H1 (cell line): ENCODE data around the gene GALNTL6.

Source experiments
- BCL11A ChIP-seq, 2 experiments: IDR thresholded peaks; one replicate each; pipeline ENCODE4 v1.6.1; 2011; ENCODE audit warnings: low read depth in 2 of 2, low read length in 2 of 2, mild to moderate bottlenecking in 2 of 2
- BRCA1 ChIP-seq: IDR thresholded peaks from 2 replicates; pipeline ENCODE4 v1.6.1; 2012; ENCODE audit warnings: low read depth, low read length, improper control_type of control experiment
- CTCF ChIP-seq, 3 experiments: IDR thresholded peaks; 1 replicate in 2 of 3; 2 replicates in 1 of 3; pipeline versions ENCODE4 v1.5.1 to v1.6.1; 2011; ENCODE audit warnings: low read length in 3 of 3, mild to moderate bottlenecking in 3 of 3, inconsistent platforms in 2 of 3, low read depth in 1 of 3, moderate library complexity in 1 of 3; ENCODE audit not compliant: insufficient read depth in 1 of 3; ENCODE audit errors: control extremely low read depth in 1 of 3
- EGR1 ChIP-seq: IDR thresholded peaks from 2 replicates; pipeline ENCODE4 v1.6.1; 2011; ENCODE audit warnings: low read depth, low read length, borderline replicate concordance
- EZH2 ChIP-seq: fragments of 200-600 bp; sonication (generic); IDR thresholded peaks from 2 replicates; pipeline ENCODE4 v1.7.1; 2012; ENCODE audit warnings: low read depth, mild to moderate bottlenecking, moderate library complexity, low read length, inconsistent platforms; ENCODE audit not compliant: severe bottlenecking
- KDM1A ChIP-seq: fragments of 200-600, 300-600 bp; sonication (generic); IDR thresholded peaks from 2 replicates; pipeline ENCODE4 v1.7.1; 2016; ENCODE audit warnings: mild to moderate bottlenecking, low read length, borderline replicate concordance
- KDM5A ChIP-seq: fragments of 200-600 bp; IDR thresholded peaks from 2 replicates; pipeline ENCODE4 v1.7.1; 2012; ENCODE audit warnings: mild to moderate bottlenecking, low read length, inconsistent platforms, mixed read lengths
- MAX ChIP-seq: IDR thresholded peaks from 2 replicates; pipeline ENCODE4 v1.6.1; 2012; ENCODE audit warnings: inconsistent platforms
- RAD21 ChIP-seq, 2 experiments: IDR thresholded peaks in 1 of 2; conservative IDR thresholded peaks in 1 of 2; 2 replicates each; pipeline ENCODE4 v1.6.1; 2011; ENCODE audit warnings: low read depth in 2 of 2, low read length in 2 of 2, improper control_type of control experiment in 1 of 2, inconsistent platforms in 1 of 2, mild to moderate bottlenecking in 1 of 2, moderate library complexity in 1 of 2
- RBBP5 ChIP-seq: IDR thresholded peaks from 2 replicates; pipeline ENCODE4 v1.7.1; 2012; ENCODE audit warnings: low read depth, mild to moderate bottlenecking, inconsistent platforms, low read length, moderate library complexity, borderline replicate concordance
- RFX5 ChIP-seq: IDR thresholded peaks from 2 replicates; pipeline ENCODE4 v1.6.1; 2011; ENCODE audit warnings: low read depth, low read length, improper control_type of control experiment, borderline replicate concordance
- SP1 ChIP-seq: IDR thresholded peaks from 2 replicates; pipeline ENCODE4 v1.6.1; 2011; ENCODE audit warnings: low read depth, low read length
- TEAD4 ChIP-seq: IDR thresholded peaks from 2 replicates; pipeline ENCODE4 v1.6.1; 2012; ENCODE audit warnings: low read depth, low read length, inconsistent platforms, mixed read lengths

- TF ChIP-seq CTCF (IDR thresholded peaks at IDR 0.05; ENCODE audit: control extremely low read depth in 1 of 3, insufficient read depth in 1 of 3, low read depth in 1 of 3, low read length in 3 of 3) (no peak), TEAD4 (no peak), SP1 (no peak), RFX5 (no peak), EGR1 (no peak), BRCA1 (no peak), KDM1A (no peak), MAX (no peak), BCL11A (IDR thresholded peaks at IDR 0.05; ENCODE audit: low read depth in 2 of 2, low read length in 2 of 2) (no peak), EZH2 (no peak), RBBP5 (no peak), RAD21 (IDR thresholded peaks at IDR 0.05 in 1 of 2, conservative IDR thresholded peaks at IDR 0.05 in 1 of 2; ENCODE audit: low read depth in 2 of 2, low read length in 2 of 2) (no peak), KDM5A (no peak)
Measured at GRCh38 chr4:172945611-172946010, 1132.4 kb downstream of the GALNTL6 start.
